HG02870 (cell line): ENCODE measurements around the gene SELENOI.
"Not testable (repeated sequence)": the region's sequence is repeated elsewhere in the genome, so short reads cannot be mapped to it uniquely, and the experiment has no call there.

Experiments
- ATAC-seq: cut with Tn5 transposase; IDR thresholded peaks from one replicate; pipeline ENCODE4 v1.9.1; 2021; ENCODE audit warnings: mild to moderate bottlenecking, moderate library complexity; ENCODE audit not compliant: unreplicated experiment

SELENOI gene

GRCh38 chr2:26356111-26356510 is 10.2 kb downstream of the SELENOI start:
- no peak for ATAC-seq

- no peak for ATAC-seq
Observed at GRCh38 chr2:26356771-26357170, 10.8 kb downstream of the SELENOI start.

GRCh38 chr2:26359886-26360473 is 14.0 kb downstream of the SELENOI start:
- no peak for ATAC-seq

DNA sequence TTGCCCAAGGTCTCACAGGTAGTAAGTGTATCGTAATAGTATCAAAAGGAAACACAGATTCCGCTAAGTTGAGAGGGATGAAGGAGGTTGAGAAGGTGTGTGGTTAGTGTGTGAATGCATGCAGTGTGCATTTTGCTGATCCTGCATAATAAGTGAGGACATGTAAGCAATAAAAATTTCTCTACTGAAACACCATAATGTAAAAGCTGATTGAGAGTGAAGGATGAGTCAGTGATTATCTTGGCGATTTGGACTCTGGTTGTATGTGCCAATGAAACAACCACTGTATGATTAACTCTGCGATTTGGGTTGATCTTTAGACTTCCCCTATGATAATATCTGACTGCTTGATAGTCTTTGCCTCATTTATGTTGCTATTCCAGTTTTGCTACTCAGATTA is 17.4 kb downstream of the SELENOI start:
- ATAC-seq: no peak

DNA sequence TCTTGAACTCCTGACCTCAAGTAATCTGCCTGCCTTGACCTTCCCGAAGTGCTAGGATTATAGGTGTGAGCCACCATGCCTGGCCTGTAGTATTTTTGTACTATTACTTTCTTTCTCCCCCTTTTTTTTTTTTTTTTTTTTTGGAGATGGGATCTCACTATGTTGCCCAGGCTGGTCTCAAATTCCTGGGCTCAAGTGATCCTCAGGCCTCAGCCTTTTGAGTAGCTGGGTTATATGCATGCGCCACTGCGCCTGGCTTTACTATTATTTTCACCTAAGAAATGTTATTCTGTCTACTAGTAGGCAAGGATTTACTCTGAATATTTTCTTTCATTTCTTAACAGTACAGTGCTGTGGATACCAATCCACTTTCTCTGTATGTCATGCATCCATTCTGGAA is 18.0 kb downstream of the SELENOI start:
- no peak for ATAC-seq

- ATAC-seq: no peak
Observed at GRCh38 chr2:26364669-26365068, 18.7 kb downstream of the SELENOI start.

DNA sequence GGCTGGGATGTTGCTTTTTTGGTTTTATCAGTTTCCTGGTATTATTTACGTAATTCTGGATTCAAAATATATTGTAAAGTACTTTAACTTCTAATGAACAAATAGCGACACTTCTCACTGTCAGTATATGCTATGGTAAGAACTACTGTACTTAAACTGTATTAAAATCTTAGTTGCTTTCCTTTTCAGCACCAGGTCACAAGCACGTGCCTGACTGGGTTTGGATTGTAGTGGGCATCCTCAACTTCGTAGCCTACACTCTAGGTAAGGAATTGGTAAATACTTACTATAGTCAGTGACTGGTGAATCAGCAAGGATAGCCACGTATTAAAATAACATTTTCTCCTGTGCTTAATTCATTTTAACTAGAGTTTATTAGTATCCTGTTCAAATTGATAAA is 21.0 kb downstream of the SELENOI start:
- no peak for ATAC-seq

DNA sequence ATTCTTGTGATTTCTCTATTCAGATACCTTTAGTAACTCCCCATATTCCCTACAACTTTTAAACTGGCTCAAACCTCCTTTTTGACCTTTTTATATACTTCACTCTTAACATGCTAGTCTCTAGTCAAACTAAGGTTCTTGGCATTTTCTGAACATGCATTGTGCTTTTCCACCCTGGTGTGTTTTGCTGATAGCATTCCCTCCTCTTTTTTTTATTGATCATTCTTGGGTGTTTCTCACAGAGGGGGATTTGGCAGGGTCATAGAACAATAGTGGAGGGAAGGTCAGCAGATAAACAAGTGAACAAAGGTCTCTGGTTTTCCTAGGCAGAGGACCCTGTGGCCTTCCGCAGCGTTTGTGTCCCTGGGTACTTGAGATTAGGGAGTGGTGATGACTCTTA is 23.7 kb downstream of the SELENOI start:
- not testable (repeated sequence) for ATAC-seq

DNA sequence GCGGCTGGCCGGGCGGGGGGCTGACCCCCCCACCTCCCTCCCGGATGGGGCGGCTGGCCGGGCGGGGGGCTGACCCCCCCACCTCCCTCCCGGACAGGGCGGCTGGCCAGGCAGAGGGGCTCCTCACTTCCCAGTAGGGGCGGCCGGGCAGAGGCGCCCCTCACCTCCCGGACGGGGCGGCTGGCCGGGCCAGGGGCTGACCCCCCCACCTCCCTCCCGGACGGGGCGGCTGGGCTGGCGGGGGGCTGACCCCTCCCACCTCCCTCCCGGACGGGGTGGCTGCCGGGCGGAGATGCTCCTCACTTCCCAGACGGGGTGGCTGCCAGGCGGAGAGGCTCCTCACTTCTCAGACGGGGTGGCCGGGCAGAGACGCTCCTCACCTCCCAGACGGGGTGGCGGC is 25.0 kb downstream of the SELENOI start:
- ATAC-seq: not testable (repeated sequence)

GRCh38 chr2:26376799-26377198 is 30.9 kb downstream of the SELENOI start:
- no peak for ATAC-seq

DNA sequence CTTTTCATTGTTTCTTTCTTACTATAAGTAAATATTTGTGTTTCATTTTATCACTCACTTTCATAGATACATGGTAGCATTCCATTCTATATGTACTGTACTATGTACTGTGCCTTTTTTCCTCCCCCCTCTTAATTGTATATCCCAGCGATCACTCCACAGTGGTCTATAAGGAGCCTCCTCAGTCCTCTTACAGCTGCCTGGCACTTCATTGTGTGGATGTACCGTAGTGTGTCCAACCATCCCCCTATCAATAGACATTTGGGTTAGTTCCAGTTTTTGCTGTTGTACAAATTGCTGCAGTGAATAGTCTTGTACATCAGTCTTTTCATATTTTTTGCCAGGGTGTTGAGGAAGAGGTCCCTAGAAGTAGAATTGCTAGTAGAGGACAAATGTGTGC is 34.3 kb downstream of the SELENOI start:
- no peak for ATAC-seq

GRCh38 chr2:26382564-26382963 is 36.6 kb downstream of the SELENOI start:
- no peak for ATAC-seq

DNA sequence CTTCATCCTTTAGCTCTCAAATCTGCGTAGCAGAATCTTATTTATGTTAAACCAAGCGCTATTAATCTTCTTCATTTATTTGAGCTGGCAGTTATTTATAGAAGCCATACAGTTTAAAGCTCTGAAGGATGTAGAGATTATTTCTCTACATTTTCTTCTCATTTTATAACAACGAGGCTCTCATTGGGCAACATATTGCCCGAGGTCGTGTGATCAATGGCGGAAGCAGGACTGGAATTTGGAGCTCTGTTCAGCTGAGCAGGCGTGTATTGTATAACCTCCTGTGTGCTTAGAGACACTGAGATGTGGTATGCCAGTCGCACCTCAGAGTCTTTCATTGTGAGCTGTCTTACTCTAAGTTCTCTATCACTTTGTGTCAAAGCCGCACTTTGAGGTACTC is 38.2 kb downstream of the SELENOI start:
- ATAC-seq: no peak

DNA sequence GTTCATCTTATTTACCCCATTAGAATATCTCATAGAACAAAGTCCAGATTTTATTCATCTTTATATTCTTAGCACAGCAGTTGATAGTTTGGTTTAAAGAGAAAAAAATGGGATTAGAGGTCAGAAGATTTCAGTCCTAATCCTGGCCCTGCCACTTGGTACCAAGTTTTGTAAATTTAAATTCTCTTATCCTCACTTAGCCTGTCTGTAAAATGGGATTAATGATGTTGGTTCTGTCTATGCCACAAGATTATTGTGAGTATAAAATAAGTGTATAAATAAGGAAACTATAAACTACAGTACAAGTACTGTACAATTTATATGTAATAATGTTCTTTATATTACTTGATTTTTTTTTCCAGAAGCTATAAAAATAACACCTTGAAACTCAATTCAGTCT is 38.7 kb downstream of the SELENOI start:
- no peak for ATAC-seq

DNA sequence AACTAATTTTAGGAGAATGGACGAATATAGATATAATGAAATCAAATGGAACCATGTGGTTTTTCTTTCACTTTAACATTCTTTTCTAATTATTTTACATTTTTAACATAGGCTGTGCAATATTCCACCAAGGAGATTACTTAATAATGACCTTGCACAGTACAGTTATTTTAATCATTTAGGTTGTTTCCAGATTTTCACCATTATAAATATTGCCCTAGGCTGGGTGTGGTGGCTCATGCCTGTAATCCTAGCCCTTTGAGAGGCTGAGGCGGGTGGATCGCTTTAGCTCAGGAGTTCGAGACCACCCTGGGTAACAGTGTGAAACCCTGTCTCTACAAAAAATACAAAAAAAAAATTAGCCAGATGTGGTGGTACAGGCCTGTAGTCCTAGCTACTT is 41.2 kb downstream of the SELENOI start:
- ATAC-seq: no peak

DNA sequence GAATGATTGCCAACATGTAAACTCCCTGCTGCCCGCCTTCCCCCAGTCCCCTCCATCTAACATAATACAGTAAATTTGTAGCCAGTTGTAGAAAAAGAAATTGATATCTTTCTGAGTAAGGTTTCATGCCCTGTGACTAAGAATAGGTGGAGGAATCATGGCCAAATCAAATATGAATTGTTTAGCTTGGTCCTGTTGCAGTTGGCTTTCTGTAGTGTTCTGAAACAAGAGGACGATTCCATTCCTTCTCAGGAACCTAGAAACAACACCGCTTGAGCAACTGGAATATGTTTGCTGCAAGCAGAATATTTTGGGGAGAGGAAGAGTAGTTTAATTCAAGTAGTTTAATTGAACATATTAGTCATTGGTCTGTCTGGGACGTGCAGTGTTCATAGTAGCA is 48.8 kb downstream of the SELENOI start:
- ATAC-seq: no peak

- ATAC-seq: no peak
Observed at GRCh38 chr2:26395394-26395793, 49.5 kb downstream of the SELENOI start.

GRCh38 chr2:26396734-26397298 is 50.9 kb downstream of the SELENOI start:
- no peak for ATAC-seq

DNA sequence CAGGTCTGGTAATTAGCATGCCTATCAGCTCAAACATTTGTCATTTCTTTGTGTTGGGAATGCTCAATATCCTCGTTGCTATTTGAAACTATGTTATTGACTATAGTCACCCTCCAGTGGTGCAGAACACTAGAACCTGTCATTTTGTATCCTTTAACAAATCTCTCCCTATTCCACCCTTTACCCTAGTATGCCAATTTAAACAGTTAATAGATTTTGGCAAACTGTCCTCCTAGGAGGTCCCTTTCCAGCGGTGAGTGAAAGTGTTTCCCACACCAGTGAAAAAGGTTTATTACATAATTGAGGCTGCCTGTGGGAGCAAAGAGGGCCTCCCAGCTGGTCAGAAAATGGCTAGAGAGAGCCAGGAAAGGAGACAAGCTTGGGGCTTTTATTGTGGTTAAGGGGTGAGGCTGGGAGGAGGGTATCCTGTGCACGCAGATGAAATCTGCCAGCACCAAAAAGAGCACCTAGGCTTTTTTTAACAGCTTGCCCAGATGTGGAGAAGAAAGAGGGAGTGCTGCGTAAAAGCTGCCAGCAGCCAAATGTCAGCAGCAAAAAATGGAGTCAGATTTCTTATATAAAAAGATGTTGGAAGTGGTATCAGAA is 53.9 kb downstream of the SELENOI start:
- ATAC-seq: no peak

GRCh38 chr2:26400723-26401122 is 54.8 kb downstream of the SELENOI start:
- no peak for ATAC-seq

DNA sequence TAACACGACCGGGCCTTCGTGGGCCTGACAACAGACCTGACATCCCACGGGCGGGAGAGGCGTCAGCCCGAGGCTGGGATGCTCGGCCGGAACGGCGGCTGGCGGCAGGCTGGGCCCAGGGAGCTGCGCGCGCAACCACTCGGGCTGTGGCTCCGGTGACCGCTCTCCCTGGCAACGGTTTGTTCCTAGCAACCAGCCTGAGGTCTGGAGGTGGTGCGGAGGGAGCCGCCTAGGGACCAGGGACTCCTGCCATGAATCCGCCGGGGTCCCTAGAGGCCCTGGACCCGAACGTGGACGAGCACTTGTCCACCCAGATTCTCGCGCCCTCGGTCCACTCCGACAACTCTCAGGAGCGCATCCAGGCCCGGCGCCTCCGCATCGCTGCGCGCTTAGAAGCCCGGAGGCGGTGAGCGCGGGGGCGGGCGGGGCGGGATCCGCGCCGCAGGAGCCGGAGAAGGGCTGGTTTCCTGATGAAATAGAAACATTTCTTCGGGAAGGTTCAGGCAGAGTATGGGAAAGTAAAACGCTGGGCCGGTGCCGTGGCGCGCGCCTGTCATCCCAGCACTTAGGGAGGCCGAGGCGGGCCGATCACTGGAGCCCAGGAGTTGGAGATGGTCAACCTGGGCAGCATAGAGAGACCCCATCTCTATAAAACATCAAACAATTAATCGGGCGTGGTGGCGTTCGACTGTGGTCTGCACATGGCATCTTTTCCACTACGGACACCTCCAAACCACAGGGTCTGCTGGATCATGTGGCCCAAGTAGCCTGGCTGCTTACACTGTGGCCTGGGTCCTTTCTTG is 56.0 kb downstream of the SELENOI start, which contains the start of gene DRC1:
TSS of gene DRC1 (plus strand) at position 182 of the 803 bp plus-strand sequence. CDS start at position 252, 70 bp downstream.
- ATAC-seq: no peak

- no peak for ATAC-seq
Observed at GRCh38 chr2:26407526-26407925, 61.6 kb downstream of the SELENOI start.
